Natural killer cell treated with Interleukin-12 subunit alpha and Interleukin-12 subunit beta and Interleukin-15 and Interleukin-18, amount 100 ng/mL, for 72 hours (primary cell): ENCODE results near the gene ZMIZ1. TPM values are rescaled to one million over a fixed set of nuclear protein-coding genes. Genes with fewer than 3 reads are reported as not detected.

ENCODE experiments used
- ATAC-seq, 2 donors: fragments of 150-1000 bp; cut with Tn5 transposase in 1 of 2; sonication (Bioruptor Pico), chemical (Tn5 transposase) in 1 of 2; 2 replicates each; pipeline ENCODE4 v1.10.0; 2021
- DNase-seq: peaks from one replicate; pipeline ENCODE4 v3.0.0; 2022; ENCODE audit warnings: low spot score
- H3K27ac Mint-ChIP-seq, 2 donors: 1 replicate in 1 of 2; 2 replicates in 1 of 2; pipeline ENCODE4 v1.8.0; 2022; ENCODE audit warnings: mixed read lengths in 2 of 2, mild to moderate bottlenecking in 1 of 2, moderate library complexity in 1 of 2
- H3K27me3 Mint-ChIP-seq, 2 donors: 1 replicate in 1 of 2; 2 replicates in 1 of 2; pipeline ENCODE4 v1.8.0; 2022; ENCODE audit warnings: mixed read lengths in 2 of 2
- H3K36me3 Mint-ChIP-seq: one replicate; pipeline ENCODE4 v1.8.0; 2022; ENCODE audit warnings: mixed read lengths
- H3K4me1 Mint-ChIP-seq, 2 donors: 1 replicate in 1 of 2; 2 replicates in 1 of 2; pipeline ENCODE4 v1.8.0; 2022; ENCODE audit warnings: low read depth in 2 of 2, mixed read lengths in 2 of 2, mild to moderate bottlenecking in 1 of 2
- H3K4me3 Mint-ChIP-seq: one replicate; pipeline ENCODE4 v1.8.0; 2022; ENCODE audit warnings: mixed read lengths
- H3K9me3 Mint-ChIP-seq: 2 replicates; pipeline ENCODE4 v1.8.0; 2022; ENCODE audit warnings: mixed read lengths
- total RNA-seq, 2 donors: library from RNA; stranded (reverse); gene quantifications; one replicate each; pipeline ENCODE4 v1.2.3, GENCODE V29; 2022

Gene ZMIZ1
- total RNA-seq, 2 donors from 2014 or later: 49.7 to 54.4 TPM

- no peak overlapping the region for H3K4me3 Mint-ChIP-seq
- DNase-seq (peak; percentile 83), ATAC-seq (peak; percentile 77 to 85)
- no peak overlapping the region for H3K27ac Mint-ChIP-seq
- peaks cover 8 to 9% of the 10 kb centered on the region in 2 donors for H3K4me1 Mint-ChIP-seq
- no peaks in the 10 kb centered on the region for H3K36me3 Mint-ChIP-seq
- H3K9me3 Mint-ChIP-seq: no peaks in the 10 kb centered on the region
- no peaks in the 10 kb centered on the region for H3K27me3 Mint-ChIP-seq
These were observed 126.5 kb downstream of the ZMIZ1 start for GRCh38 chr10:79195091-79195923.

GRCh38 chr10:79196470-79197461 lies 128.0 kb downstream of the ZMIZ1 start:
- H3K36me3 Mint-ChIP-seq: no peaks in the 10 kb centered on the region
- H3K9me3 Mint-ChIP-seq: no peaks in the 10 kb centered on the region
- DNase-seq (peak; percentile 81), ATAC-seq (peak; percentile 55 to 68)
- H3K4me3 Mint-ChIP-seq: no peak overlapping the region
- H3K4me1 Mint-ChIP-seq: peaks cover 8% of the 10 kb centered on the region in 2 donors
- no peak overlapping the region for H3K27ac Mint-ChIP-seq
- no peaks in the 10 kb centered on the region for H3K27me3 Mint-ChIP-seq

GRCh38 chr10:79197558-79197957 lies 128.8 kb downstream of the ZMIZ1 start:
- Mint-ChIP-seq H3K36me3 (no peaks in the 10 kb centered on the region), H3K9me3 (no peaks in the 10 kb centered on the region)

GRCh38 chr10:79200346-79200745 lies 131.6 kb downstream of the ZMIZ1 start:
- H3K9me3 Mint-ChIP-seq: no peaks in the 10 kb centered on the region
- peaks cover 3 to 7% of the 10 kb centered on the region in 2 donors for H3K4me1 Mint-ChIP-seq
- ATAC-seq (no peak), DNase-seq (no peak)
- no peaks in the 10 kb centered on the region for H3K27me3 Mint-ChIP-seq
- H3K4me3 Mint-ChIP-seq: no peak overlapping the region
- no peaks in the 10 kb centered on the region for H3K36me3 Mint-ChIP-seq
- no peak overlapping the region for H3K27ac Mint-ChIP-seq

More at GRCh38 chr10:79197558-79197957, 128.8 kb downstream of the ZMIZ1 start:
- Mint-ChIP-seq H3K4me3 (no peak overlapping the region), H3K27ac (peak overlapping the region in 1 of 2 donors; percentile 78), H3K27me3 (no peaks in the 10 kb centered on the region), H3K4me1 (peaks cover 6 to 8% of the 10 kb centered on the region in 2 donors)
- DNase-seq (no peak), ATAC-seq (no peak)

GRCh38 chr10:79201706-79202105 lies 132.9 kb downstream of the ZMIZ1 start:
- Mint-ChIP-seq H3K9me3 (no peaks in the 10 kb centered on the region), H3K4me3 (no peak overlapping the region), H3K36me3 (no peaks in the 10 kb centered on the region), H3K27me3 (no peaks in the 10 kb centered on the region), H3K27ac (no peak overlapping the region), H3K4me1 (peaks cover 0 to 6% of the 10 kb centered on the region in 2 donors)
- DNase-seq: no peak
- ATAC-seq: no peak

GRCh38 chr10:79202188-79203013 lies 133.6 kb downstream of the ZMIZ1 start:
- no peak overlapping the region for H3K4me3 Mint-ChIP-seq
- H3K27ac Mint-ChIP-seq: no peak overlapping the region
- ATAC-seq (peak in 1 of 2 donors; percentile 26), DNase-seq (no peak)
- H3K27me3 Mint-ChIP-seq: no peaks in the 10 kb centered on the region
- no peaks in the 10 kb centered on the region for H3K9me3 Mint-ChIP-seq
- H3K36me3 Mint-ChIP-seq: no peaks in the 10 kb centered on the region
- H3K4me1 Mint-ChIP-seq: peaks cover 0 to 6% of the 10 kb centered on the region in 2 donors

- ATAC-seq: no peak
- Mint-ChIP-seq H3K4me1 (peaks cover 0 to 6% of the 10 kb centered on the region in 2 donors), H3K4me3 (no peak overlapping the region), H3K9me3 (no peaks in the 10 kb centered on the region), H3K27me3 (no peaks in the 10 kb centered on the region), H3K27ac (no peak overlapping the region), H3K36me3 (no peaks in the 10 kb centered on the region)
- no peak for DNase-seq
These were observed 134.4 kb downstream of the ZMIZ1 start for GRCh38 chr10:79203014-79203644.

- peaks cover 0 to 6% of the 10 kb centered on the region in 2 donors for H3K4me1 Mint-ChIP-seq
- H3K4me3 Mint-ChIP-seq: no peak overlapping the region
- ATAC-seq: no peak
- no peaks in the 10 kb centered on the region for H3K9me3 Mint-ChIP-seq
- no peaks in the 10 kb centered on the region for H3K27me3 Mint-ChIP-seq
- no peak overlapping the region for H3K27ac Mint-ChIP-seq
- no peak for DNase-seq
- H3K36me3 Mint-ChIP-seq: no peaks in the 10 kb centered on the region
These were observed 135.1 kb downstream of the ZMIZ1 start for GRCh38 chr10:79203833-79204232.

GRCh38 chr10:79206300-79207095 lies 137.7 kb downstream of the ZMIZ1 start:
- H3K36me3 Mint-ChIP-seq: no peaks in the 10 kb centered on the region
- ATAC-seq: no peak
- H3K4me1 Mint-ChIP-seq: peaks cover 0 to 9% of the 10 kb centered on the region in 2 donors
- H3K9me3 Mint-ChIP-seq: no peaks in the 10 kb centered on the region
- no peak overlapping the region for H3K27ac Mint-ChIP-seq
- no peaks in the 10 kb centered on the region for H3K27me3 Mint-ChIP-seq
- DNase-seq: no peak
- no peak overlapping the region for H3K4me3 Mint-ChIP-seq

GRCh38 chr10:79207096-79207357 lies 138.3 kb downstream of the ZMIZ1 start:
- no peaks in the 10 kb centered on the region for H3K9me3 Mint-ChIP-seq
- no peak for ATAC-seq
- H3K27ac Mint-ChIP-seq: no peak overlapping the region
- no peak overlapping the region for H3K4me3 Mint-ChIP-seq
- DNase-seq: no peak
- H3K4me1 Mint-ChIP-seq: peaks cover 0 to 9% of the 10 kb centered on the region in 2 donors
- H3K27me3 Mint-ChIP-seq: no peaks in the 10 kb centered on the region
- H3K36me3 Mint-ChIP-seq: no peaks in the 10 kb centered on the region

GRCh38 chr10:79207726-79208125 lies 139.0 kb downstream of the ZMIZ1 start:
- no peak overlapping the region for H3K27ac Mint-ChIP-seq
- ATAC-seq: no peak
- peaks cover 0 to 9% of the 10 kb centered on the region in 2 donors for H3K4me1 Mint-ChIP-seq
- no peaks in the 10 kb centered on the region for H3K27me3 Mint-ChIP-seq
- DNase-seq: no peak
- no peaks in the 10 kb centered on the region for H3K9me3 Mint-ChIP-seq
- H3K4me3 Mint-ChIP-seq: no peak overlapping the region
- H3K36me3 Mint-ChIP-seq: no peaks in the 10 kb centered on the region

GRCh38 chr10:79208251-79208983 lies 139.7 kb downstream of the ZMIZ1 start:
- H3K36me3 Mint-ChIP-seq: no peaks in the 10 kb centered on the region
- H3K27ac Mint-ChIP-seq: no peak overlapping the region
- ATAC-seq (no peak), DNase-seq (no peak)
- no peaks in the 10 kb centered on the region for H3K27me3 Mint-ChIP-seq
- no peaks in the 10 kb centered on the region for H3K9me3 Mint-ChIP-seq
- H3K4me1 Mint-ChIP-seq: peaks cover 0 to 9% of the 10 kb centered on the region in 2 donors
- no peak overlapping the region for H3K4me3 Mint-ChIP-seq
